ENCODE data around the gene CSF2. TPM values are rescaled to one million over a fixed set of nuclear protein-coding genes. Genes with fewer than 3 reads are reported as not detected.

Gene CSF2
- total RNA-seq, 4 donors from 2014 or later: not detected

DNA sequence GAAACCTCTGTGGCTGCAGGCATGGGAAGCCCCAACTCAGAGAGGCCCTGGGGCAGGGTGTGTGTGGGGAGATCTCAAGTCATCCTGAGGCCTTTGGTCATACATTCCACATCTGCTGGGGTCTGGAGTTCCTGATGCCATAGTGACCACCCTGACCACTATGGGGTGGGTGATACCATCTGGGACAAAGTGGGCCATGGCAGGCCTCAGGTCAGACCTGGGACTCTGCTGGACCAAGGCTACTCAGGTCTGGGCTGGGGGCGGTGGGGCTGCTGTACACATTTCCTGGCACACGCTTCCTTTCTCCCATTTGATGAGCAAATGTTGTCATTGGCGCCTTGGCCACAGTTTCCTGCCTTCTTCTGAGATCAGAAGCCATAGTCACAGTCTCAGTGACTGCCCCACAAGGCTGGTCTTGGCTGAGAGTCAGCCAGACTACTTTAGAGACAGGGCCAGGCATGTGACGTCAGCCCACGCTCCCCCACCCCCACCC, 47.0 kb upstream of the CSF2 start:
- no peak for ATAC-seq

GRCh38 chr5:132027027-132027426, 46.6 kb upstream of the CSF2 start:
- Histone ChIP-seq H3K9me3 (no peaks in the 10 kb centered on the region), H3K36me3 (no peaks in the 10 kb centered on the region), H3K4me1 (no peaks in the 10 kb centered on the region), H3K4me3 (no peak overlapping the region), H3K27ac (no peak overlapping the region), H3K27me3 (no peaks in the 10 kb centered on the region)
- ATAC-seq (no peak), DNase-seq (no peak)
- intact Hi-C loops (cut with DNase I; ENCODE audit: low total_unique reads) (no loop called here), in situ Hi-C loops (cut with MboI; ENCODE audit: low sequenced_read_pairs in 4 of 4) (no loop called here)
- no peak for TF ChIP-seq CTCF (IDR thresholded peaks at IDR 0.05 in 4 of 5, conservative IDR thresholded peaks at IDR 0.05 in 1 of 5)
- TF ChIP-seq POLR2A (IDR thresholded peaks at IDR 0.05): no peak

More for the DNA sequence above, 47.0 kb upstream of the CSF2 start:
- Histone ChIP-seq H3K27me3 (no peaks in the 10 kb centered on the region), H3K36me3 (no peaks in the 10 kb centered on the region), H3K4me1 (no peaks in the 10 kb centered on the region), H3K4me3 (no peak overlapping the region), H3K27ac (no peak overlapping the region), H3K9me3 (no peaks in the 10 kb centered on the region)
- no peak for TF ChIP-seq POLR2A (IDR thresholded peaks at IDR 0.05)
- no peak for TF ChIP-seq CTCF (IDR thresholded peaks at IDR 0.05 in 4 of 5, conservative IDR thresholded peaks at IDR 0.05 in 1 of 5)
- no peak for DNase-seq
- in situ Hi-C loops (cut with MboI; ENCODE audit: low sequenced_read_pairs in 4 of 4): no loop called here
- intact Hi-C loops (cut with DNase I; ENCODE audit: low total_unique reads): no loop called here

GRCh38 chr5:132029609-132030330, 43.8 kb upstream of the CSF2 start:
- no peaks in the 10 kb centered on the region for H3K36me3 ChIP-seq
- no peaks in the 10 kb centered on the region for H3K4me1 ChIP-seq
- ATAC-seq: no peak
- H3K4me3 ChIP-seq: no peak overlapping the region
- no peaks in the 10 kb centered on the region for H3K9me3 ChIP-seq
- intact Hi-C loops (cut with DNase I; ENCODE audit: low total_unique reads): no loop called here
- DNase-seq: no peak
- in situ Hi-C loops (cut with MboI; ENCODE audit: low sequenced_read_pairs in 4 of 4): no loop called here
- TF ChIP-seq POLR2A (IDR thresholded peaks at IDR 0.05) (no peak), CTCF (IDR thresholded peaks at IDR 0.05 in 4 of 5, conservative IDR thresholded peaks at IDR 0.05 in 1 of 5) (no peak)
- no peaks in the 10 kb centered on the region for H3K27me3 ChIP-seq
- H3K27ac ChIP-seq: no peak overlapping the region

- DNase-seq (no peak), ATAC-seq (no peak)
- in situ Hi-C loops (cut with MboI; ENCODE audit: low sequenced_read_pairs in 4 of 4) (no loop called here), intact Hi-C loops (cut with DNase I; ENCODE audit: low total_unique reads) (no loop called here)
- no peaks in the 10 kb centered on the region for H3K27me3 ChIP-seq
- TF ChIP-seq CTCF (IDR thresholded peaks at IDR 0.05 in 4 of 5, conservative IDR thresholded peaks at IDR 0.05 in 1 of 5): no peak
- TF ChIP-seq POLR2A (IDR thresholded peaks at IDR 0.05): no peak
- no peak overlapping the region for H3K27ac ChIP-seq
- H3K4me3 ChIP-seq: no peak overlapping the region
- no peaks in the 10 kb centered on the region for H3K9me3 ChIP-seq
- H3K36me3 ChIP-seq: no peaks in the 10 kb centered on the region
- H3K4me1 ChIP-seq: no peaks in the 10 kb centered on the region
These were observed 43.0 kb upstream of the CSF2 start for GRCh38 chr5:132030610-132031009.
